ENCODE measurements around the gene NRF1. TPM values are rescaled to one million over a fixed set of nuclear protein-coding genes. Genes with fewer than 3 reads are reported as not detected.
A peak's percentile ranks its signal among the peaks of the same experiment; 100 is the strongest.
"Not testable (repeated sequence)": the region's sequence is repeated elsewhere in the genome, so short reads cannot be mapped to it uniquely, and the experiment has no call there.

Gene NRF1
- total RNA-seq, 2 donors from 2014 or later: 19.2 to 37.6 TPM

- DNase-seq (ENCODE audit: low spot score) (no peak), ATAC-seq (ENCODE audit: insufficient number of reproducible peaks, low FRiP score, low read depth) (no peak)
- Histone ChIP-seq H3K4me1 (ENCODE audit: control insufficient read depth in 1 of 2, low read depth in 2 of 2) (no peaks in the 10 kb centered on the region), H3K27me3 (replicated peaks; ENCODE audit: insufficient read depth) (no peaks in the 10 kb centered on the region), H3K27ac (no peak overlapping the region), H3K4me3 (no peak overlapping the region), H3K36me3 (peaks cover 7% of the 10 kb centered on the region), H3K9me3 (peaks cover 4% of the 10 kb centered on the region)
- TF ChIP-seq CTCF (IDR thresholded peaks at IDR 0.05): no peak
These were observed 45.8 kb downstream of the NRF1 start for GRCh38 chr7:129657363-129657762.

GRCh38 chr7:129659907-129660306 lies 48.4 kb downstream of the NRF1 start:
- ATAC-seq (ENCODE audit: insufficient number of reproducible peaks, low FRiP score, low read depth); H3K27ac ChIP-seq; H3K27me3 ChIP-seq (replicated peaks; ENCODE audit: insufficient read depth); H3K4me1 ChIP-seq (ENCODE audit: control insufficient read depth in 1 of 2, low read depth in 2 of 2); H3K9me3 ChIP-seq; H3K36me3 ChIP-seq; H3K4me3 ChIP-seq; DNase-seq (ENCODE audit: low spot score): not testable (repeated sequence)

GRCh38 chr7:129661645-129662182 lies 50.2 kb downstream of the NRF1 start:
- Histone ChIP-seq H3K36me3 (peaks cover 9% of the 10 kb centered on the region), H3K4me3 (no peak overlapping the region), H3K4me1 (ENCODE audit: control insufficient read depth in 1 of 2, low read depth in 2 of 2) (no peaks in the 10 kb centered on the region), H3K27me3 (replicated peaks; ENCODE audit: insufficient read depth) (no peaks in the 10 kb centered on the region), H3K9me3 (peaks cover 4% of the 10 kb centered on the region), H3K27ac (no peak overlapping the region)
- no peak for DNase-seq (ENCODE audit: low spot score)
- no peak for ATAC-seq (ENCODE audit: insufficient number of reproducible peaks, low FRiP score, low read depth)
- TF ChIP-seq CTCF (IDR thresholded peaks at IDR 0.05): no peak

- H3K36me3 ChIP-seq; DNase-seq (ENCODE audit: low spot score); H3K9me3 ChIP-seq; ATAC-seq (ENCODE audit: insufficient number of reproducible peaks, low FRiP score, low read depth); H3K4me3 ChIP-seq; H3K27me3 ChIP-seq (replicated peaks; ENCODE audit: insufficient read depth); H3K27ac ChIP-seq; H3K4me1 ChIP-seq (ENCODE audit: control insufficient read depth in 1 of 2, low read depth in 2 of 2): not testable (repeated sequence)
These were observed 51.7 kb downstream of the NRF1 start for GRCh38 chr7:129663240-129663639.

GRCh38 chr7:129664029-129665012 lies 52.8 kb downstream of the NRF1 start:
- peaks cover 4% of the 10 kb centered on the region for H3K9me3 ChIP-seq
- H3K27ac ChIP-seq: no peak overlapping the region
- H3K27me3 ChIP-seq (replicated peaks; ENCODE audit: insufficient read depth): no peaks in the 10 kb centered on the region
- ATAC-seq (ENCODE audit: insufficient number of reproducible peaks, low FRiP score, low read depth) (no peak), DNase-seq (ENCODE audit: low spot score) (no peak)
- peak; percentile 31 for TF ChIP-seq CTCF (IDR thresholded peaks at IDR 0.05)
- H3K4me3 ChIP-seq: no peak overlapping the region
- H3K4me1 ChIP-seq (ENCODE audit: control insufficient read depth in 1 of 2, low read depth in 2 of 2): no peaks in the 10 kb centered on the region
- H3K36me3 ChIP-seq: peaks cover 9% of the 10 kb centered on the region

- H3K27me3 ChIP-seq (replicated peaks; ENCODE audit: insufficient read depth): no peaks in the 10 kb centered on the region
- no peak for ATAC-seq (ENCODE audit: insufficient number of reproducible peaks, low FRiP score, low read depth)
- H3K9me3 ChIP-seq: peaks cover 4% of the 10 kb centered on the region
- H3K27ac ChIP-seq: no peak overlapping the region
- no peak for TF ChIP-seq CTCF (IDR thresholded peaks at IDR 0.05)
- no peak for DNase-seq (ENCODE audit: low spot score)
- H3K4me3 ChIP-seq: no peak overlapping the region
- H3K36me3 ChIP-seq: peaks cover 9% of the 10 kb centered on the region
- H3K4me1 ChIP-seq (ENCODE audit: control insufficient read depth in 1 of 2, low read depth in 2 of 2): no peaks in the 10 kb centered on the region
These were observed 53.5 kb downstream of the NRF1 start for GRCh38 chr7:129665013-129665401.

Data from thoracic aorta (tissue), 2 donors.